HepG2 (cell line): ENCODE results near the gene PHF5A.

ENCODE experiments used
- CBX1 ChIP-seq: IDR thresholded peaks from one replicate; pipeline ENCODE4 v1.6.1; 2016; ENCODE audit warnings: antibody characterized with exemption, low read depth
- CTCF ChIP-seq: sonication (generic); formaldehyde crosslinking; IDR thresholded peaks from 2 replicates; pipeline ENCODE4 v1.5.0; 2020; ENCODE audit warnings: mild to moderate bottlenecking, missing genetic modification reagents, moderate library complexity
- FOSL2 ChIP-seq: sonication (generic); formaldehyde crosslinking; IDR thresholded peaks from 2 replicates; pipeline ENCODE4 v1.4.0; 2020; ENCODE audit warnings: missing genetic modification reagents
- JUNB ChIP-seq: sonication (generic); formaldehyde crosslinking; IDR thresholded peaks from 2 replicates; pipeline ENCODE4 v1.8.0; 2022; ENCODE audit warnings: missing genetic modification reagents, mild to moderate bottlenecking, borderline replicate concordance
- KAT2B ChIP-seq: fragments of 150-350 bp; IDR thresholded peaks from 2 replicates; pipeline ENCODE4 v1.6.1; 2014; ENCODE audit warnings: low read depth, low read length, borderline replicate concordance
- MATR3 ChIP-seq: sonication (generic); formaldehyde crosslinking; IDR thresholded peaks from 2 replicates; pipeline ENCODE4 v1.4.0; 2020; ENCODE audit warnings: missing genetic modification reagents
- MBNL3 ChIP-seq: fragments of 250-450 bp; sonication (Bioruptor Pico); conservative IDR thresholded peaks from 2 replicates; pipeline ENCODE4 v1.8.0; 2022; ENCODE audit warnings: mild to moderate bottlenecking, inconsistent platforms
- PHF8 ChIP-seq: sonication (generic); formaldehyde crosslinking; IDR thresholded peaks from 2 replicates; pipeline ENCODE4 v1.5.0; 2020; ENCODE audit warnings: missing genetic modification reagents
- POLR2AphosphoS5 ChIP-seq: IDR thresholded peaks from 2 replicates; pipeline ENCODE4 v1.6.1; 2012; ENCODE audit warnings: low read depth, low read length
- RFX5 ChIP-seq: IDR thresholded peaks from 2 replicates; pipeline ENCODE4 v1.6.1; 2011; ENCODE audit warnings: low read depth, low read length, improper control_type of control experiment
- SMAD3 ChIP-seq: sonication (generic); formaldehyde crosslinking; IDR thresholded peaks from 2 replicates; pipeline ENCODE4 v1.4.0; 2020; ENCODE audit warnings: missing genetic modification reagents
- TBL1XR1 ChIP-seq: fragments of 150-350 bp; IDR thresholded peaks from 2 replicates; pipeline ENCODE4 v1.6.1; 2014; ENCODE audit warnings: borderline replicate concordance, low read length; ENCODE audit not compliant: partially characterized antibody
- TFDP1 ChIP-seq: IDR thresholded peaks from 2 replicates; pipeline ENCODE4 v1.6.1; 2016; ENCODE audit warnings: missing compliant biosample characterization, missing genetic modification reagents, borderline replicate concordance
- ZC3H4 ChIP-seq: sonication (generic); formaldehyde crosslinking; IDR thresholded peaks from 2 replicates; pipeline ENCODE4 v1.4.0; 2020; ENCODE audit warnings: missing genetic modification reagents, borderline replicate concordance

- TF ChIP-seq SMAD3 (CRISPR knock-in tag): no peak
- no peak for TF ChIP-seq CTCF (CRISPR knock-in tag)
- TF ChIP-seq TFDP1 (CRISPR knock-in tag): no peak
- no peak for TF ChIP-seq PHF8 (CRISPR knock-in tag)
- TF ChIP-seq TBL1XR1: no peak
- no peak for TF ChIP-seq KAT2B
- TF ChIP-seq FOSL2 (CRISPR knock-in tag): no peak
- TF ChIP-seq POLR2AphosphoS5: no peak
- TF ChIP-seq MBNL3 (CRISPR knock-in tag): no peak
- no peak for TF ChIP-seq RFX5
- no peak for TF ChIP-seq CBX1
- TF ChIP-seq MATR3: no peak
- no peak for TF ChIP-seq ZC3H4 (CRISPR knock-in tag)
- no peak for TF ChIP-seq JUNB (CRISPR knock-in tag)
Measured at GRCh38 chr22:41417622-41418390, 50.7 kb downstream of the PHF5A start.
